Measurements from ENCODE around the gene LY6G5B.
A peak's percentile ranks its signal among the peaks of the same experiment; 100 is the strongest.

- TF ChIP-seq CTCF (IDR thresholded peaks at IDR 0.05) (peak in 1 of 3 donors; percentile 60), POLR2A (IDR thresholded peaks at IDR 0.05) (no peak)
Observed at GRCh38 chr6:31680226-31681134, 10.7 kb downstream of the LY6G5B start, which contains the start of gene LY6G5C.
